ENCODE results near the gene KCNK16. TPM values are rescaled to one million over a fixed set of nuclear protein-coding genes. Genes with fewer than 3 reads are reported as not detected.

Gene KCNK16
- total and polyA plus RNA-seq, 2 of the 4 experiments (the other 2 are of a cell fraction), result not detected

DNA sequence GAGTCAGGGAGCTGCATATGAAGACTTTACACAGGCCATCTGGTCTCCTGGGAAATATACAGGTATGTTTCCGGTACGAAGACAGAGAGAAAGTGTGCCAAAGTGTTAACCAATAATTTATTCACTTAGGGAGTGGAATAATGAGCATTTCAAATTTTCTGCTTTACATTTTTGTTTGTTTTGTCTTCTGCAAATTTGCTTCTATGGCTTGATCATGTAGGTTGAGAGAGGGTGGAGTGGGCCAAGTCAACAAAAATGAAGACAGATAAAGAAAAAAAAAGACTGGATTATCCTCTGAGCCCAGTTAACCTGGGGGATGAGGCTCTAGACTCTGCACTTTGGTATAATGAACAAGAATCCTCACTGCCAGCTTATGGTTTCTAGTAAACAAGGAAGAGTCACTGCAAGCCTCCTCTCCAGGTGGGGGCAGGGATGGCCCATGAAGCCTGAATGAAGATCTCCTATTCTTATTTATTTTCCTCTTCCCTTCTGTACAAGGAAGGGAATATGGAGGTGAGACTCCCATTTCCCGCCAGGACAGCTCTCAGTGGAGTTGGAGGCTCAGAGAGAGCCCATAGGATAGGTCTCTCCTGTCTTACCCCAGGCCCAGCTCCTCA is 46.0 kb downstream of the KCNK16 start:
- Histone ChIP-seq H3K27me3 (ENCODE audit: control insufficient read depth, insufficient read depth, low read length) (no peaks in the 10 kb centered on the region), H3K9me1 (ENCODE audit: insufficient read depth, low read length) (no peaks in the 10 kb centered on the region), H3K9me3 (ENCODE audit: control insufficient read depth, insufficient read depth, low read length) (no peaks in the 10 kb centered on the region), H3K14ac (replicated peaks; ENCODE audit: low read depth, low read length) (no peak overlapping the region), H3K4me3 (ENCODE audit: insufficient read depth, low read depth, low read length) (no peak overlapping the region), H3K4me2 (ENCODE audit: low read depth, low read length) (no peak overlapping the region), H2AK5ac (ENCODE audit: low read depth, low read length) (no peak overlapping the region), H3K9ac (ENCODE audit: low read depth, low read length) (no peak overlapping the region), H4K8ac (ENCODE audit: low read depth in 2 of 2, low read length in 2 of 2) (no peak overlapping the region), H2BK5ac (ENCODE audit: low read depth, low read length, poor library complexity, severe bottlenecking) (no peak overlapping the region), H3K4ac (ENCODE audit: low read depth, low read length) (no peak overlapping the region), H4K20me1 (ENCODE audit: insufficient read depth, low read length) (no peaks in the 10 kb centered on the region), H3K79me1 (ENCODE audit: low read depth in 1 of 2, low read length in 2 of 2) (no peaks in the 10 kb centered on the region), H3K4me1 (ENCODE audit: control insufficient read depth, insufficient read depth, low read length) (no peaks in the 10 kb centered on the region), H3K36me3 (ENCODE audit: control insufficient read depth, insufficient read depth, low read length) (no peaks in the 10 kb centered on the region), H2AFZ (replicated peaks; ENCODE audit: low read length, poor library complexity) (no peak overlapping the region), H4K5ac (ENCODE audit: low read depth, low read length) (no peak overlapping the region), H2BK20ac (ENCODE audit: low read depth, low read length) (no peak overlapping the region), H3K27ac (ENCODE audit: insufficient read depth, low read length) (no peak overlapping the region), H2AK9ac (replicated peaks; ENCODE audit: low read depth, low read length, poor library complexity) (no peak overlapping the region), H4K91ac (ENCODE audit: insufficient read depth, low read depth, low read length) (no peak overlapping the region), H3K18ac (ENCODE audit: low read depth, low read length) (no peak overlapping the region), H3K56ac (ENCODE audit: extremely low read depth, insufficient read depth, low read length) (no peak overlapping the region), H2BK120ac (ENCODE audit: low read depth, low read length) (no peak overlapping the region), H3K23ac (ENCODE audit: low read depth, low read length) (no peak overlapping the region), H2BK15ac (ENCODE audit: low read depth, low read length) (no peak overlapping the region)
- intact Hi-C loops (cut with micrococcal nuclease) (no loop called here), dilution Hi-C loops (cut with HindIII; ENCODE audit: low sequenced_read_pairs, unreplicated experiment) (no loop called here), in situ Hi-C loops (cut with MboI; ENCODE audit: low sequenced_read_pairs) (no loop called here)
- WGBS, 2 experiments (ENCODE audit: extremely low coverage in 2 of 2, insufficient read length in 1 of 2), result no CpG with 5 or more reads among the region's 3 CpGs
- no peak for DNase-seq
- TF ChIP-seq BHLHE40 (IDR thresholded peaks at IDR 0.05; ENCODE audit: low read depth, low read length), result no peak
- TF ChIP-seq MAZ (IDR thresholded peaks at IDR 0.05; ENCODE audit: borderline replicate concordance, low read depth, low read length), result no peak
- POLR2A ChIA-PET (ENCODE audit: unreplicated experiment), result no interaction called here
- CTCF ChIA-PET, result interaction anchor here (0.6 kb wide), 2 partner anchors 12 to 358 kb away, joined by 3 read pairs; no protein-coding TSS in a partner anchor
- no TSS peak for BruUV-seq (replicated peaks)
- no peak for ATAC-seq (ENCODE audit: low read depth)

Measured in IMR-90 (cell line).